HCT116 (cell line): ENCODE results near the gene TNPO2. TPM values are rescaled to one million over a fixed set of nuclear protein-coding genes. Genes with fewer than 3 reads are reported as not detected.

Experiments used
- ATAC-seq: fragments of 200-7000 bp; cut with Tn5 transposase; 2 replicates; pipeline ENCODE4 v1.9.1; 2020; ENCODE audit warnings: mild to moderate bottlenecking, moderate library complexity
- BruUV-seq: library from RNA; stranded (reverse); fragments of 400-500 nt; replicated peaks from 2 replicates; lab custom pipeline; 2021; lab: Mats Ljungman, UMichigan
- CTCF ChIA-PET: fragments of 300-600 bp; sonication (Branson Sonifier 250); formaldehyde crosslinking; loops from one replicate; lab custom pipeline; 2021; ENCODE audit warnings: antibody characterized with exemption; lab: Charles Lee
- POLR2A ChIA-PET: fragments of 300-600, 350-600 bp; sonication (Branson Sonifier 250); formaldehyde crosslinking; loops from one replicate; lab custom pipeline; 2021; ENCODE audit warnings: antibody characterized with exemption; lab: Charles Lee
- RAD21 ChIA-PET, 2 experiments: fragments of 300-600 bp; sonication (Branson Sonifier 250); formaldehyde crosslinking; loops; one replicate each; lab custom pipeline; 2023; ENCODE audit warnings: low total read pairs in 2 of 2; ENCODE audit not compliant: uncharacterized antibody in 2 of 2, unreplicated experiment in 2 of 2, low non-redundant PET in 1 of 2; lab: Charles Lee
- DNase-seq: peaks from one replicate; pipeline ENCODE4 v3.0.0-alpha.2; 2010; ENCODE audit warnings: low read depth, low spot score
- H2AFZ ChIP-seq: fragments of 200-600 bp; shearing (Covaris generic), sonication (generic); 2 replicates; pipeline ENCODE4 v1.6.1; 2017; ENCODE audit warnings: low read depth, mixed run types, mixed read lengths, antibody characterized with exemption, low read length; ENCODE audit not compliant: poor library complexity, severe bottlenecking
- H3K27ac ChIP-seq: 2 replicates; pipeline ENCODE4 v1.5.1; 2012; ENCODE audit warnings: low read depth, low read length
- H3K27me3 ChIP-seq: fragments of 200-600 bp; sonication (generic); 2 replicates; pipeline ENCODE4 v1.6.1; 2016; ENCODE audit warnings: mixed run types, low read length, mixed read lengths; ENCODE audit not compliant: insufficient read depth
- H3K36me3 ChIP-seq, 2 experiments: fragments of 200-500 bp in 1 of 2; fragments of 200-600 bp in 1 of 2; sonication (Bioruptor generic) in 1 of 2; sonication (generic) in 1 of 2; 2 replicates each; pipeline versions ENCODE4 v1.5.1 to v1.6.1; 2014 to 2016; ENCODE audit warnings: low read length in 2 of 2, inconsistent platforms in 1 of 2, mixed read lengths in 1 of 2, mixed run types in 1 of 2; ENCODE audit not compliant: insufficient read depth in 2 of 2, control insufficient read depth in 1 of 2
- H3K4me1 ChIP-seq, 2 experiments: fragments of 200-600 bp in 1 of 2; sonication (generic) in 1 of 2; 2 replicates each; pipeline versions ENCODE4 v1.5.1 to v1.6.1; 2012 to 2017; ENCODE audit warnings: low read length in 2 of 2, inconsistent platforms in 1 of 2, mild to moderate bottlenecking in 1 of 2, mixed read lengths in 1 of 2, mixed run types in 1 of 2, moderate library complexity in 1 of 2; ENCODE audit not compliant: insufficient read depth in 2 of 2, control insufficient read depth in 1 of 2
- H3K4me2 ChIP-seq: fragments of 200-600 bp; sonication (generic); 2 replicates; pipeline ENCODE4 v1.6.1; 2017; ENCODE audit warnings: mixed run types, low read length, mixed read lengths
- H3K4me3 ChIP-seq, 2 experiments: fragments of 200-600 bp in 1 of 2; sonication (generic) in 1 of 2; replicated peaks in 1 of 2; 2 replicates each; pipeline ENCODE4 v1.5.1; 2011 to 2016; ENCODE audit warnings: low read length in 2 of 2, control low read depth in 1 of 2, low read depth in 1 of 2, mild to moderate bottlenecking in 1 of 2, mixed read lengths in 1 of 2, mixed run types in 1 of 2
- H3K79me2 ChIP-seq: fragments of 200-600 bp; sonication (generic); 2 replicates; pipeline ENCODE4 v1.6.1; 2017; ENCODE audit warnings: mild to moderate bottlenecking, mixed run types, low read length, moderate library complexity, mixed read lengths; ENCODE audit not compliant: insufficient read depth
- H3K9ac ChIP-seq: fragments of 200-600 bp; sonication (generic); 2 replicates; pipeline ENCODE4 v1.6.1; 2016; ENCODE audit warnings: low read length, mixed read lengths
- H3K9me2 ChIP-seq: fragments of 200-600 bp; sonication (generic), shearing (Covaris generic); 2 replicates; pipeline ENCODE4 v1.6.1; 2017; ENCODE audit warnings: mixed run types, mild to moderate bottlenecking, moderate library complexity; ENCODE audit not compliant: insufficient read depth
- H3K9me3 ChIP-seq, 2 experiments: fragments of 200-500 bp in 1 of 2; fragments of 200-600 bp in 1 of 2; sonication (Bioruptor generic) in 1 of 2; sonication (generic) in 1 of 2; 2 replicates each; pipeline ENCODE4 v1.6.1; 2014 to 2017; ENCODE audit warnings: low read length in 2 of 2, mixed read lengths in 2 of 2, inconsistent platforms in 1 of 2, low read depth in 1 of 2, mild to moderate bottlenecking in 1 of 2, mixed run types in 1 of 2, moderate library complexity in 1 of 2; ENCODE audit not compliant: control insufficient read depth in 1 of 2, insufficient read depth in 1 of 2
- H4K20me1 ChIP-seq: fragments of 200-600 bp; sonication (generic), shearing (Covaris generic); 2 replicates; pipeline ENCODE4 v1.6.1; 2017; ENCODE audit warnings: mixed run types, mild to moderate bottlenecking, moderate library complexity; ENCODE audit not compliant: insufficient read depth
- EGR1 ChIP-seq: IDR thresholded peaks from 2 replicates; pipeline ENCODE4 v1.6.1; 2012; ENCODE audit warnings: low read depth
- ELF1 ChIP-seq: IDR thresholded peaks from 2 replicates; pipeline ENCODE4 v1.6.1; 2012; ENCODE audit warnings: low read depth, borderline replicate concordance
- EZH2 ChIP-seq: fragments of 200-600 bp; sonication (generic); IDR thresholded peaks from 2 replicates; pipeline ENCODE4 v1.6.1; 2017; ENCODE audit warnings: antibody characterized with exemption, mixed run types
- EZH2phosphoT487 ChIP-seq: fragments of 200-600 bp; IDR thresholded peaks from 2 replicates; pipeline ENCODE4 v1.6.1; 2018; ENCODE audit warnings: antibody characterized with exemption, borderline replicate concordance
- JUND ChIP-seq: IDR thresholded peaks from 2 replicates; pipeline ENCODE4 v1.6.1; 2012
- MAX ChIP-seq: IDR thresholded peaks from 2 replicates; pipeline ENCODE4 v1.6.1; 2012
- POLR2A ChIP-seq: IDR thresholded peaks from 2 replicates; pipeline ENCODE4 v1.7.0; 2011; ENCODE audit warnings: borderline replicate concordance; ENCODE audit not compliant: insufficient read depth, insufficient read length; ENCODE audit errors: extremely low read depth
- RAD21 ChIP-seq: IDR thresholded peaks from 2 replicates; pipeline ENCODE4 v1.6.1; 2012; ENCODE audit warnings: low read depth, mild to moderate bottlenecking
- REST ChIP-seq: IDR thresholded peaks from 2 replicates; pipeline ENCODE4 v1.6.1; 2012; ENCODE audit warnings: low read depth
- SRF ChIP-seq: IDR thresholded peaks from 2 replicates; pipeline ENCODE4 v1.6.1; 2012; ENCODE audit warnings: low read depth
- YY1 ChIP-seq: IDR thresholded peaks from 2 replicates; pipeline ENCODE4 v1.6.1; 2011; ENCODE audit warnings: low read length, low read depth, moderate library complexity, mild to moderate bottlenecking; ENCODE audit not compliant: insufficient replicate concordance; ENCODE audit errors: extremely low read depth
- ZBTB33 ChIP-seq: IDR thresholded peaks from 2 replicates; pipeline ENCODE4 v1.6.1; 2011; ENCODE audit warnings: mild to moderate bottlenecking, low read length, moderate library complexity; ENCODE audit not compliant: insufficient replicate concordance; ENCODE audit errors: extremely low read depth
- ZNF274 ChIP-seq: fragments of 200-500 bp; sonication (Bioruptor generic); IDR thresholded peaks from 2 replicates; pipeline ENCODE4 v1.6.1; 2014; ENCODE audit warnings: mild to moderate bottlenecking, low read depth, low read length, inconsistent platforms
- intact Hi-C: fragments of 100-400 bp; cut with micrococcal nuclease; formaldehyde crosslinking; loops from 2 replicates; pipeline ENCODE4 v1.10.0; 2022
- total RNA-seq: library from RNA; stranded (reverse); gene quantifications from one replicate; pipeline ENCODE4 v1.2.1, GENCODE V29; 2021; ENCODE audit not compliant: unreplicated experiment

TNPO2 gene
- total RNA-seq, 1 experiment from 2014 or later: 81.8 TPM

GRCh38 chr19:12752056-12752781 is 28.5 kb upstream of the TNPO2 start:
- Histone ChIP-seq H3K9me3 (no peaks in the 10 kb centered on the region), H3K9ac (no peak overlapping the region), H3K36me3 (peaks cover 0 to 6% of the 10 kb centered on the region in 2 experiments; a peak in 3 of 4 replicates), H3K9me2 (no peaks in the 10 kb centered on the region), H3K4me3 (no peak overlapping the region), H4K20me1 (no peaks in the 10 kb centered on the region), H3K27ac (no peak overlapping the region), H2AFZ (no peak overlapping the region), H3K79me2 (no peaks in the 10 kb centered on the region), H3K4me2 (no peak overlapping the region), H3K27me3 (no peaks in the 10 kb centered on the region), H3K4me1 (peaks cover 0 to 2% of the 10 kb centered on the region in 2 experiments; a peak in 2 of 4 replicates)
- no peak for DNase-seq
- ChIA-PET CTCF (interaction anchor here (1.5 to 1.7 kb wide), 2 partner anchors 8 to 14 kb away, joined by 4 to 8 read pairs; no protein-coding TSS in a partner anchor), RAD21 (no interaction called here), POLR2A (no interaction called here)
- no TSS peak for BruUV-seq
- no peak for TF ChIP-seq EGR1
- no peak for TF ChIP-seq ZBTB33
- TF ChIP-seq MAX: no peak
- TF ChIP-seq RAD21: no peak
- TF ChIP-seq YY1: no peak
- no peak for TF ChIP-seq EZH2
- no peak for TF ChIP-seq ZNF274
- no peak for TF ChIP-seq SRF
- no peak for TF ChIP-seq REST
- TF ChIP-seq POLR2A: no peak
- no peak for TF ChIP-seq ELF1
- no peak for TF ChIP-seq EZH2phosphoT487
- TF ChIP-seq JUND: no peak
- ATAC-seq: no peak
- intact Hi-C loops: no loop called here
